Head of caudate nucleus (tissue), 42 donors: ENCODE data around the gene MTFR1L.

Experiments used
- DNase-seq, 42 donors: peaks; one replicate each; pipeline versions ENCODE4 v3.0.0 to v3.0.0-alpha.2; 2020 to 2021; ENCODE audit warnings: mixed read lengths in 7 of 42
- intact Hi-C: fragments of 100-400 bp; cut with DNase I; formaldehyde crosslinking; loops from one replicate; pipeline ENCODE4 v1.15.0; 2022

The MTFR1L gene

GRCh38 chr1:25869909-25870606 is 50.3 kb downstream of the MTFR1L start:
- intact Hi-C loops, result no loop called here
- peak in 2 of 42 donors; percentile 8 to 14 for DNase-seq

DNA sequence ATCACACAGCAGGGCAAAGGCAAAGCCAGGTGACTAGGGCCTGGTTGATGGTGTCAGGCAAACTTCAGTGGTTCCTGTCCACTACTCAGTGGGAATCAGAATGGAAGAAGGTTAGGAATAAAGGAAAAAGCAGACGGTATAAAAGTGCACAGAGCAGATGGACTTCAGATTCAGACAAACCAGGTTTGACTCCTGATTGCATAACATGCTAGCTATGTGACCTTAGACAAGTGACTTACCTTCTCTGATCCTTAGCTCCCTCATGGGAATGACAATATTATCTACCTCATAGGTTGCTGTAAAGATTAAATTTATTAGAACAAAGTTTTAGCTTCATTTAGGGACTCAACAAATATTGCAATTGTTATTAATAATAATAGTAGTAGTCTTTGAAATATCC is 50.9 kb downstream of the MTFR1L start:
- DNase-seq, result no peak
- intact Hi-C loops, result no loop called here

- DNase-seq, result peak in 1 of 42 donors; percentile 17
- intact Hi-C loops, result no loop called here
Observed at GRCh38 chr1:25871086-25871703, 51.4 kb downstream of the MTFR1L start.

DNA sequence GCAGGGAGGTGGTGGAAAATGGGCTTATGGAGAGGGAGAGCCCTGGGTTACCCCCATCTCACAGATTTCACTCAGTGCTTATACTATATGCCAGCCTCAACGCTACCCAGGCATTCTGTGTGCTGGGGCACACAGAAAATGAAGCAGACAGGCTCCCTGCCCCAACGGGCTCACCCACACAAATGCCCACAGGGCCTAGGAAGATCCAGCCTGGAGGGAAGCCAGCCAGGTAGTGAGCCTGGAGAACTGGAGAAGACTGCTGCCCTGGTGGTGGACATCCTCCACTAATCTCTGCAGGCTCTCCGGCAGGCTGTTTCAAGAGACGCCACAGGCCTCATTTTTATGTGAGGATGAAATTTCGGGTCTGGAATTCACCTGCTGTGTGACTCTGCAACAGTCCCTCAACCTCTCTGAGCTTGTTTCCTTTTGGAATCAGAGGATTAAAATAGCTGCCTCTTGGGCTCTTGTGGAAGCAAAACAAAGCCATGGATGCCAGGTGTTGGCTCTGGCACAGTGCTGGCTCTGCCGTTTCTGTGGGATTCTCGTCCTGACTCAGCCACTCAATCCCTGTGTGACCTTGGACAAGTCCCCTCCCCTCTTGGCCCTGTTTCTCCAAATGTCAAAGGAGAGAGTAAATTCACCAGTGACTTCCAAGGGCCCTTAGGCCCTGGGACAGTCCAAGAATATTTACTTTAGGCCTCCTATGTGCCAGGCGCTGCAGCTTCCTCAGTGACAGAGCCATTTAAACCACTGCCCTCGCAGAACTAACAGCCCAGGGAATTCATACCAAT is 52.1 kb downstream of the MTFR1L start:
- intact Hi-C loops, result no loop called here
- peak in 1 of 42 donors; percentile 17 for DNase-seq

GRCh38 chr1:25872713-25873112 is 53.0 kb downstream of the MTFR1L start:
- DNase-seq, result no peak
- intact Hi-C loops, result no loop called here

- intact Hi-C loops, result no loop called here
- DNase-seq, result peak in 1 of 42 donors; percentile 25
Observed at GRCh38 chr1:25873120-25873519, 53.4 kb downstream of the MTFR1L start.

DNA sequence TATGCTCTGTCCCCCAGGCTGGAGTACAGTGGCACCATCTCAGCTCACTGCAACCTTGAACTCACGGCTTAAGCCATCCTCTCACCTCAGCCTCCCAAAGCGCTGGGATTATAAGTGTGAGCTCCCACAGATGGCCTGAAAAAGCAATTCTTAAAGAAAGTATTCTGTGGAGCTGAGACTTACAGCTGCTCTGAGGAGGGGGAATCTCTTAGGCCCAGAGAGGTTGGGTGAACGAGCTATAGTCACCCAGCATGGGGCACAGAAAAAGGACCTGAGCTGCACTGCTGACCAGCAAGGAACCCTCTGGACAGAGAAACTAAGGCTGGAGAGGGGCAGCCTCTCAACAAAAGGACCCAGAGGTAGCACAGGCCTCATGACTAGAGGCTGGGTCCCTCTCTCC is 54.5 kb downstream of the MTFR1L start:
- DNase-seq, result no peak
- intact Hi-C loops, result no loop called here

DNA sequence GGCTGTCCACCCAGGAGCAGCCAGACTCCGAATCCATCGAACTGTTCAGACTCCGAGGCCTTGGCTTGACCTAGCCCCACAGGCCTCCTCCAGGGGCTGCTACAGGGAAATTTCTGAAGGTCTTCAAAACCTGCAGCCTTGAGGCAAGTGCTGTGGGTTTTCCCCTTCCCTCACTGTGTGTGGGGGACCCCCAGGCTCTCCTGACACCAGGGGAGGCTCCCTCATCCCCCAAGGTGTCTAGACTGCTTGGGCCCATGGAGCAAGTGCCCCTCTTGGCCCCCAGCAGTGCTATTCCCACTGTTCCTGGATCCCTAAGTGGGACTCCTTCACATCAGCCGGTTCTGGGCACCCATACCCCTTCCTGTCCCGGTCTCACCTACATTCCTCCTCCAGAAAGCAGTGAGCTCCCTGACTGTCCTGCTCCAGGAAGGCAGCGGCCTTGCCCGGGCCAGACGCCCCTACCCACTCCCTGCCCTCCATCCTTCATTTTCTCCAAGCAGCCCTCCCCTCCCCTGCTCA is 54.9 kb downstream of the MTFR1L start:
- intact Hi-C loops, result no loop called here
- DNase-seq, result no peak

DNA sequence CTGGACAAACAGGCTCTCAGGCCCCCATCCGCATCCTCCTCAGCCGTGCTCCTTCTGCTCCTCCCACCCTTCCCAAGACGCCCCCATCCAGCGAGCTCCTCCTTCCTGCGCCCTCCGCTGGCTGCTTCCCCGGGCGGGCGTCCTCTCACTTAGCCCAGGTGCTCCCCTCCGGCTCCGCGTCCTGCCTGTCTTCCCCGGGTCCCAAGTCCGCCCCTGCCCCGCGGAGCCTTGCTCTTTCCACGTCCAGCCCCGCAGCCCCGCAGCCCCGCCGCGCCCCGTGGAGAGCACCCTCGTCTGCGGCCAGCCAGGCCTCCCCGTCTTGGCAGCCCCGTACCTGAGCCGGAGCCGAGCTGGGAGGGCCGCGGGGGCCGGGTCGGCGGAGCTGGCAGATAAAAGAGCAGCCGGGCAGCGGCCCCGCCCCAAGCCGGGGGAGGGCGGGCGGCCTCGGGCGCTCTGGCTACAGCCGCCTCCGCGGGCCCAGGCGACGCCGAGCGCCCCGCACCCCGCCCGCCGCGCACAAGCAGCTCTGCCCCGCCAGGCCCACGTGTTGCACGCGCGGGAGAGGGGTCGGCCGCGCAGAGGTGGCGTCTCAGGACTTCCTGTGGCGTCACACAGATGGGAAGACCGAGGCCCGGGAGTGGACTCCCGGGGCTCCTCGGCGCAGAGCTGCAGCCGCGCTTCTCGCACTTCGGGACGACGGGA is 55.6 kb downstream of the MTFR1L start, which contains the start of gene PAQR7:
Gene PAQR7, minus strand, starts transcription at position 555 of the 702 bp plus-strand sequence. CDS start 11,869 bp downstream, outside the sequence.
- intact Hi-C loops, result no loop called here
- DNase-seq, result peak; percentile 54 to 92 (median 82)

- intact Hi-C loops, result no loop called here
- peak in 1 of 42 donors; percentile 30 for DNase-seq
Observed at GRCh38 chr1:25875856-25876692, 56.3 kb downstream of the MTFR1L start.

GRCh38 chr1:25876693-25877077 is 56.9 kb downstream of the MTFR1L start:
- DNase-seq, result no peak
- intact Hi-C loops, result no loop called here

GRCh38 chr1:25877155-25877554 is 57.4 kb downstream of the MTFR1L start:
- DNase-seq, result no peak
- intact Hi-C loops, result no loop called here

DNA sequence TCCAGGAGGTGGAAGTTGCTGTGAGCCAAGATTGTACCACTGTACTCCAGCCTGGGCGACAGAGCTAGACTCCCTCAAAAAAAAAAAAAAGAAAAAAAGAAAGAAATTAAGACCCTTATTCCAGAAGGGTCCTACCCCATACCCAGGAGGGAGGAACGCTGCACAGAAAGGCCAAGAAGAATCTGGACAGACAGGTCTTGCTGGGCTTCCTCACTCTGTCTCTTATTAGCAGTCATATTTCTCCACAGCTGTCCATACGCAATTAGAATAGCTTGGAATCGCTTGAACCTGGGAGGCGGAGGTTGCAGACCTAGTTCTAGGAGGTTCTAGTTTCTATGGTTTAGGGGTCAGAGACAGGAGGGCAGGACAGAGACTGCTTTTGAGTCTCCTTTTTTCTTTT is 58.9 kb downstream of the MTFR1L start:
- intact Hi-C loops, result no loop called here
- no peak for DNase-seq

- intact Hi-C loops, result no loop called here
Observed at GRCh38 chr1:25879675-25880074, 59.9 kb downstream of the MTFR1L start.

DNA sequence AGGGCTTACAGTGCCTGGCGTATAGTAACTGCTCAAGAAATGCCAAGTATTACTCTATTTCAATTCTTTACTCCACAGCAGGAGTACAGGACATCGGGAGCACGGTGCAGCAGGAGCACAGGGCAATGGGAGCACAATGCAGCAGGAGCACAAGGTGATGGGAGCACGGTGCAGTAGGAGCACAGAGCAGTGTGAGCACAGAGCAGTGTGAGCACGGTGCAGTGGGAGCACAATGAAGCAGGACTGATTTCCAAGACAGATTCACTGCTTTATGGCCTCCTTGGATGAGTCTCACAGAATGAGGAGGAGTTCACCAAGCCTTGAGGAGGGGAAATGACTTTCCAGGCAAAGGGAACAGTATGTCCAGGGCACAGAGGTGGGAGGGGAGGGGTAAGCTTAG is 60.8 kb downstream of the MTFR1L start:
- DNase-seq, result no peak
- intact Hi-C loops, result no loop called here

More at GRCh38 chr1:25879675-25880074, 59.9 kb downstream of the MTFR1L start:
- no peak for DNase-seq

- intact Hi-C loops, result no loop called here
- DNase-seq, result no peak
Observed at GRCh38 chr1:25881266-25881665, 61.5 kb downstream of the MTFR1L start.
